Natural killer cell treated with Interleukin-12 subunit alpha and Interleukin-12 subunit beta and Interleukin-15 and Interleukin-18, amount 100 ng/mL, for 72 hours (primary cell): ENCODE results near the gene C2CD3. TPM values are rescaled to one million over a fixed set of nuclear protein-coding genes. Genes with fewer than 3 reads are reported as not detected.
A peak's percentile ranks its signal among the peaks of the same experiment; 100 is the strongest.

ENCODE experiments used
- ATAC-seq, 2 donors: fragments of 150-1000 bp; cut with Tn5 transposase in 1 of 2; sonication (Bioruptor Pico), chemical (Tn5 transposase) in 1 of 2; 2 replicates each; pipeline ENCODE4 v1.10.0; 2021
- DNase-seq: peaks from one replicate; pipeline ENCODE4 v3.0.0; 2022; ENCODE audit warnings: low spot score
- H3K27ac Mint-ChIP-seq, 2 donors: 1 replicate in 1 of 2; 2 replicates in 1 of 2; pipeline ENCODE4 v1.8.0; 2022; ENCODE audit warnings: mixed read lengths in 2 of 2, mild to moderate bottlenecking in 1 of 2, moderate library complexity in 1 of 2
- H3K27me3 Mint-ChIP-seq, 2 donors: 1 replicate in 1 of 2; 2 replicates in 1 of 2; pipeline ENCODE4 v1.8.0; 2022; ENCODE audit warnings: mixed read lengths in 2 of 2
- H3K36me3 Mint-ChIP-seq: one replicate; pipeline ENCODE4 v1.8.0; 2022; ENCODE audit warnings: mixed read lengths
- H3K4me1 Mint-ChIP-seq, 2 donors: 1 replicate in 1 of 2; 2 replicates in 1 of 2; pipeline ENCODE4 v1.8.0; 2022; ENCODE audit warnings: low read depth in 2 of 2, mixed read lengths in 2 of 2, mild to moderate bottlenecking in 1 of 2
- H3K4me3 Mint-ChIP-seq: one replicate; pipeline ENCODE4 v1.8.0; 2022; ENCODE audit warnings: mixed read lengths
- H3K9me3 Mint-ChIP-seq: 2 replicates; pipeline ENCODE4 v1.8.0; 2022; ENCODE audit warnings: mixed read lengths
- total RNA-seq, 2 donors: library from RNA; stranded (reverse); gene quantifications; one replicate each; pipeline ENCODE4 v1.2.3, GENCODE V29; 2022

Gene C2CD3
- total RNA-seq, 2 donors from 2014 or later, result 49.1 to 76.7 TPM

GRCh38 chr11:74009675-74010305 lies 161.0 kb downstream of the C2CD3 start:
- Mint-ChIP-seq H3K9me3 (no peaks in the 10 kb centered on the region), H3K36me3 (no peaks in the 10 kb centered on the region), H3K27ac (peak overlapping the region; percentile 88 to 93), H3K4me1 (peaks cover 49% of the 10 kb centered on the region in 2 donors), H3K27me3 (no peaks in the 10 kb centered on the region), H3K4me3 (peak overlapping the region; percentile 30)
- DNase-seq, result no peak
- no peak for ATAC-seq

- peak overlapping the region; percentile 88 to 93 for H3K27ac Mint-ChIP-seq
These were observed 161.6 kb downstream of the C2CD3 start for GRCh38 chr11:74009230-74009547.

GRCh38 chr11:74008373-74009229 lies 162.2 kb downstream of the C2CD3 start, which contains the start of gene UCP3:
TSS of gene UCP3 (minus strand) at chr11:74009085. CDS start at chr11:74007042, 2,043 bp downstream.
- ATAC-seq (no peak), DNase-seq (no peak)
- H3K36me3 Mint-ChIP-seq, result no peaks in the 10 kb centered on the region
- H3K9me3 Mint-ChIP-seq, result no peaks in the 10 kb centered on the region
- H3K4me3 Mint-ChIP-seq, result peak within 1 kb of the TSS; percentile 32
- no peaks in the 10 kb centered on the region for H3K27me3 Mint-ChIP-seq
- peaks cover 49 to 60% of the 10 kb centered on the region in 2 donors for H3K4me1 Mint-ChIP-seq
- H3K27ac Mint-ChIP-seq, result peak within 1 kb of the TSS; percentile 88 to 93

More at GRCh38 chr11:74009230-74009547, 161.6 kb downstream of the C2CD3 start:
- H3K4me1 Mint-ChIP-seq, result peaks cover 49 to 55% of the 10 kb centered on the region in 2 donors
- H3K4me3 Mint-ChIP-seq, result no peak overlapping the region
- ATAC-seq (no peak), DNase-seq (no peak)
- H3K9me3 Mint-ChIP-seq, result no peaks in the 10 kb centered on the region
- H3K27me3 Mint-ChIP-seq, result no peaks in the 10 kb centered on the region
- no peaks in the 10 kb centered on the region for H3K36me3 Mint-ChIP-seq

DNA sequence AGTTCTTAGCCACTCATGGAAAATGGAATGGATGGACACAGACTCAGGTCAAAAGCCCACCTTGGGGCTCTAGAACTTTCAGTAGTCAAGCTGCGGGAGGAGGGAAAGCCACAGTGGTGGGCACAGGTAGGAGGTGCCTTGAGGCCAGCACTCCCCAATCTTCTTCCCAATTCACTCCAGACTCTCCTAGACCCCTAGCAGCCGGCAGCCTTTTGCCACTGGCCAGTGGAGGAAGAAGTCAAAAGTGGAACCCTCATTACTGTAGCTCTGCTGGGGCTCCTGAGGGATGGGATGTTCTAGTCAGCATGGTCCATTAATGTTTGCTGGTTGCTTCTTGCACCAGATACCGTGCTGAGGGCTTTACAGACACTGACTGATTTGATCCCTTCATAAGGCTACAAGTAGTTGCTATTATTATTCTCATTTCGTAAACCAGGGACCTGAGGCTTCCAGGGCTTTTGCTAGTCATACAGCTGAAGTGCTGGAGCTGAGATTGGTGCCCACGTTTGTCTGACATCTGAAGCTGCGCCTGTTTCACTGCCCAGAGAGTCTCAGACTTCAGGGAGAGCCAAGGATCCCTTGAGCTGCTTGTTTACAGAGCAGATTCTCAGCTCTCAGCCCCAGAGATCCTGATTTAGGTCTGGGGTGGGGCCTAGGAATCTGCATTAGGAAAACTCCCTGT lies 163.0 kb downstream of the C2CD3 start:
- ATAC-seq, result no peak
- Mint-ChIP-seq H3K4me3 (no peak overlapping the region), H3K4me1 (peaks cover 54 to 66% of the 10 kb centered on the region in 2 donors), H3K27me3 (no peaks in the 10 kb centered on the region), H3K9me3 (no peaks in the 10 kb centered on the region), H3K36me3 (no peaks in the 10 kb centered on the region), H3K27ac (peak overlapping the region; percentile 74 to 89)
- DNase-seq, result no peak

- no peaks in the 10 kb centered on the region for H3K27me3 Mint-ChIP-seq
- H3K4me3 Mint-ChIP-seq, result no peak overlapping the region
- ATAC-seq, result no peak
- H3K27ac Mint-ChIP-seq, result peak overlapping the region; percentile 44 to 61
- DNase-seq, result no peak
- H3K36me3 Mint-ChIP-seq, result no peaks in the 10 kb centered on the region
- no peaks in the 10 kb centered on the region for H3K9me3 Mint-ChIP-seq
- H3K4me1 Mint-ChIP-seq, result peaks cover 61 to 70% of the 10 kb centered on the region in 2 donors
These were observed 164.0 kb downstream of the C2CD3 start for GRCh38 chr11:74006743-74007304.

DNA sequence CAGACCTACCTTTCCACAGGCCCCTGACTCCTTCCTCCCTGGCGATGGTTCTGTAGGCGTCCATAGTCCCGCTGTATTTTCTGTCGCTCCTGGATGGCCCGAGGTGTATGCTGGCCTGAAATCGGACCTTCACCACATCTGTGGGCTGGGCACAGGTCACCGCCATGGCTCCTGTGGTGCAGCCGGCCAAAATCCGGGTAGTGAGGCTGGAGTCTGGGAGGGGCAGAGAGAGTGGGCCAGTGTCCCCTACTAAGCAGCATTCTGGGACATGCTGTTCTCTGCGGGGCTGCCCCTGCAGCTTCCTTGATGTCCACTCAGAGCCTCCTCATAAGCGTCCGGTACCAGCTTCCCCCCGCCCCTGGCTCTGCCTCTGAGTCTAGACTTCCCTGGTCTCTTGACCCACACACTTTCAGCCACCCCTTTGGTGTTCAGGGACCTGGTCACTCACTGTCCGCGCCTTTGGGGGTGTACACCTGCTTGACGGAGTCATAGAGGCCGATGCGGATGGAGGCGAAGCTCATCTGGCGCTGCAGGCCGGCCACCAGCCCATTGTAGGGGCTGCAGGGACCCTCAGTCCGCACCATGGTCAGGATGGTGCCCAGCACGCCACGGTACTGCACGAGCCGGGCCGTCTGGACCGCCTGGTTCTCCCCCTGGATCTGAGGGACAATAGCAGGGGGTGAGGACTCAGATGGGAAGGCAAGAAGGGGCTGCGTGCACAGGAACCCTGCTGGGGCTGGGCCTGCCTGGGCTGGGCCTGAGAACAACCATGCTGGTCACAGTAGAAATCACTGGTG lies 164.9 kb downstream of the C2CD3 start:
- Mint-ChIP-seq H3K36me3 (no peaks in the 10 kb centered on the region), H3K4me3 (peak overlapping the region; percentile 74), H3K27ac (peak overlapping the region; percentile 61 to 70), H3K9me3 (no peaks in the 10 kb centered on the region), H3K27me3 (no peaks in the 10 kb centered on the region), H3K4me1 (peaks cover 62 to 70% of the 10 kb centered on the region in 2 donors)
- DNase-seq (no peak), ATAC-seq (no peak)

DNA sequence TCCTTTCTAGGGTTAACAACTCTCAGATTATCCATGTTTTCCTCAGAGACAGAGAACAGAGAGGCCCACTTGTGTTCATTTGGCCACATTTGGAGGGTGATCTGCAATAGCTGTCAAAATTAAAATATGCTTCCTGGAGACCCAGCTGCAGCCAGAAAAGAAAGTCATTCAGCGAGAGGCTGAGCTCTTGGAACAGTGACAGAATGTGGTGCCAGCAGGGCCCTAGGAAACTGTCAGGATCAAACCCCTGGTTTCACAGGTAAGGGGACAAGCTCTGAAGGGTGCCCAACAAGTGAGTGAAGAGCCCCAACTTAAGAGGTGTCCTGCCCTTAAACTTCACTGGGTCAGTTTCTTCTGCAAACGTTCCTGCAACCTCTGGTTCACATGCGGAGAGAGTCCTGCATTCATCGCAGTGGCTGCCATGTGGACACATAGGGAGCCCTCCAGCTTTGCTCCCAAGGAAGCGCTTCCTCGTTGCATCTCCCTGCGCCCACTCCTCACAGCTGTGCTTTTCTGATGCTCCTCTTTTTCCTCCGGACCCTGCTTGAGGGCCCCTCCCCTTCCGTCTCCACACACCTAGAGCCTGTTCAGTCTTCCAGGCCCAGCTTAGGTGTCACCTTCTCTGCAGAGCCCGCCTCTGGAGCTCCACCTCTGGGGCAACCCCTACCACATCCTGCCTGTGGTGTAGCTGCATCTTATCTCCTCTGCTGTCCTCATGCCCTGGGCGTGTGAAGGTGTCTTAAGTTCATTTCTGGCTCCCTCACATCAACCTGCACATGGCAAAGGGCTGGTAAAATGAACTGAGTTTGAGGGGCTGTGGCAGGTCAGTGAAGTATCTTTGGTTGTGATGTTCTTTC lies 165.8 kb downstream of the C2CD3 start:
- peak; percentile 86 for DNase-seq
- peak; percentile 92 to 96 for ATAC-seq
- Mint-ChIP-seq H3K36me3 (no peaks in the 10 kb centered on the region), H3K9me3 (no peaks in the 10 kb centered on the region), H3K4me1 (peaks cover 62 to 68% of the 10 kb centered on the region in 2 donors), H3K4me3 (peak overlapping the region; percentile 74), H3K27ac (peak overlapping the region; percentile 61 to 70), H3K27me3 (no peaks in the 10 kb centered on the region)

DNA sequence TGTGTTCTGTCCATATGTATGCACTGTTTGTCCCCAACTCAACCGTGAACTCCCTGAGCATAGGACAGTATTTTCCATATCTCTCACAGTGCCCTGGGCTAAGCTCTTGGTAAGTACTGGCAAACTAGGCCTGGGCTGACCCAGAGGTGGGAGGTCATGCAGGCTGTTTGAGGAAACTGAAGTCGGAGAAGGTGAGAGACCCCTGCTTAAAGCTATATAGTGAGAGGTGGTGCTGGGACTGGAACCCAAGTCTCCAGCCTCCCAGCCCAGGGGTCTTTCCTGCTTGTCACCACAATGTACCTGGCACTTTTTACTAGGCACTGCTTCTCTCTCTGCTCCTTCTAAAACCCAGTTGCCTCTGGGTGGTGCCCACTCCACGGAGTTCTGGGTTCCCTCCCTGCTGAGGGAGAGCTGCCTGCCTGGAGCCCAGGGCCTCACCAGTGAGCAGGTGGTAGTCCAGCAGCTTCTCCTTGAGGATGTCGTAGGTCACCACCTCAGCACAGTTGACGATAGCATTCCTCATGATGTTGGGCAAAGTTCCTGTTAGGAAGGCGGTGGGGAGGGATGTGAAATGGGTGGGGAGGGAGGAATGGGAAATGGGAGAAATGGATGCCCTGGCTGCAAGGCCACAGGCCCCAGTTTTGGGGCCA lies 166.6 kb downstream of the C2CD3 start:
- H3K9me3 Mint-ChIP-seq, result no peaks in the 10 kb centered on the region
- no peak for DNase-seq
- peak overlapping the region; percentile 29 for H3K4me3 Mint-ChIP-seq
- ATAC-seq, result no peak
- H3K27me3 Mint-ChIP-seq, result no peaks in the 10 kb centered on the region
- H3K27ac Mint-ChIP-seq, result peak overlapping the region; percentile 61 to 70
- peaks cover 64 to 70% of the 10 kb centered on the region in 2 donors for H3K4me1 Mint-ChIP-seq
- H3K36me3 Mint-ChIP-seq, result no peaks in the 10 kb centered on the region

- no peaks in the 10 kb centered on the region for H3K27me3 Mint-ChIP-seq
- ATAC-seq (no peak), DNase-seq (no peak)
- H3K4me1 Mint-ChIP-seq, result peaks cover 62 to 66% of the 10 kb centered on the region in 2 donors
- H3K4me3 Mint-ChIP-seq, result no peak overlapping the region
- H3K9me3 Mint-ChIP-seq, result no peaks in the 10 kb centered on the region
- no peaks in the 10 kb centered on the region for H3K36me3 Mint-ChIP-seq
- H3K27ac Mint-ChIP-seq, result peak overlapping the region; percentile 61 to 70
These were observed 168.0 kb downstream of the C2CD3 start for GRCh38 chr11:74002832-74003231.

GRCh38 chr11:74001822-74002286 lies 168.9 kb downstream of the C2CD3 start:
- Mint-ChIP-seq H3K36me3 (no peaks in the 10 kb centered on the region), H3K27ac (peak overlapping the region; percentile 95 to 96), H3K27me3 (no peaks in the 10 kb centered on the region), H3K9me3 (no peaks in the 10 kb centered on the region), H3K4me3 (peak overlapping the region; percentile 40), H3K4me1 (peaks cover 72% of the 10 kb centered on the region in 2 donors)
- DNase-seq, result no peak
- ATAC-seq, result peak; percentile 9 to 37

DNA sequence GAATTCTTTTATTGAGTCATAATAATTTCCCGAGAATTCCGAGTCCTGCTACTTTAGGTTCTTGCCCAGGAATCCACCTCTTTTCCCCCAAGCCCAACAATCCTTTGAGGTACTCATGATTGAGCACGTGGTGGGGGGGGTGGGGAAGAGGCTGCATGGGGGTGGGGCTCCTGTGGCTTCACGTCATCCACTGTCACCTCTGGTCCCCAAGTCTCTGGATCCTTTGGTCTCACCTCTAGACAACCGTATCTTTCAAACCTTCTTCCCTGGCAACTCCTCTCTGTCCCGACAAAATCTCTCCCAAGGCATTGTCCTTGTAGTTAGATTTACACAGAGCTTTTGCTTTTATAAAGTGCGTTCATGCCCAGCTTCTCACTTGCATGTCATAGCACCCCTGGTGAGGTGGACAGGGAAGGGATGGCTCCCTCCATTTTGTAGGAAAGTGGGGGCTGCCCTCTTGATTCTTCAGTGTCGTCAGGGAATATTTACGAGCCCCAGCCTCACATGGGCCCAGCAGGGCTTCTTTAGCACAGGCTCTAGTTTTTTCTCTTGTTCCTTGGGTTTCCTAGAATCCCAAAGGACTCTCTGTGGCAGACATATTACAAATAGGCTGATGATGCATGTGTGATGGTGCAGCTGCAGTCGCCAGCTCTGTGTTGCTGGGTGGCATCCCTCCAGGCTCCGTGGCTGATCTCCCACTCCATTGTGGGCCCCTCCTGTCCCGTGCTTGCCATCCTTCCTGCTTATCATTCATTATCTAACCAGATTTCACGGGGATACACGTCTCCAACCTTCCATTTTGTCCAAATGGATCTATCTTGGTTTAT lies 170.3 kb downstream of the C2CD3 start:
- ATAC-seq (peak; percentile 19 to 25), DNase-seq (peak; percentile 51)
- no peaks in the 10 kb centered on the region for H3K36me3 Mint-ChIP-seq
- peaks cover 72% of the 10 kb centered on the region in 2 donors for H3K4me1 Mint-ChIP-seq
- H3K4me3 Mint-ChIP-seq, result peak overlapping the region; percentile 40
- H3K27me3 Mint-ChIP-seq, result no peaks in the 10 kb centered on the region
- H3K27ac Mint-ChIP-seq, result peak overlapping the region; percentile 95 to 96
- no peaks in the 10 kb centered on the region for H3K9me3 Mint-ChIP-seq
